GM19468 (cell line): ENCODE data around the gene ERN2.
"Not testable (repeated sequence)": the region's sequence is repeated elsewhere in the genome, so short reads cannot be mapped to it uniquely, and the experiment has no call there.

Experiments
- ATAC-seq: cut with Tn5 transposase; IDR thresholded peaks from one replicate; pipeline ENCODE4 v1.9.1; 2021; ENCODE audit warnings: mild to moderate bottlenecking, moderate library complexity, moderate number of reproducible peaks; ENCODE audit not compliant: unreplicated experiment; ENCODE audit errors: extremely low read depth

The ERN2 gene

DNA sequence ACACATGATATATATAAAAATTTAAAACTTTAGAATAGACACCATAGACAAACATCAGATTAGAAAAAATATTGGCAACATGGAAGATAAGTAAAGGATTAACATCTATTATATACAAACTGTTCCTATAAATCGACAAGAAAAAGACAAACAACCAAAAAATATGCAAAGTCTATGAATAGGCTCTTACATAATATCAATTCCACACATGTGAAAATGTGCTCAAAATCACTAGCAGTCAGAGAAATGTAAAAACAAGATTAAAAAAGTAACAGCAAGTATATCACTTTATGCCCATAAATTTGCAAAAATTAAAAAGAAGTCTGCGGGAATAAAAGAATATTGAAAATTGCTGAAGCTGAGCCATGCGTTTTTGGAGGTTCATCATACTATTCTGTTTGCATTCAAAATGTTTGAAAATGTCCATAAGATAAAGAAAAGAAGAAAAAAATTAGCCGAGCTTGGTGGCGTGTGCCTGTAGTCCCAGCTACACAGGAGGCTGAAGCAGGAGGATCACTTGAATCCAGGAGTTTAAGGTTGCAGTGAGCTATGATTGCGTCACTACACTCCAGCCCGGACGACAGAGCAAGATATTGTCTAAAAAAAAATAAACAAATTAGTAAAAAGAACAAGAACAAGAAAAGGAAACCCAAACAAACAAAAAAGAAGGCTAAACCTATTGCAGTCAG lies 11.2 kb upstream of the ERN2 start:
- no peak for ATAC-seq

- not testable (repeated sequence) for ATAC-seq
Measured at GRCh38 chr16:23722613-23723240, 9.7 kb upstream of the ERN2 start.

GRCh38 chr16:23716484-23716883 lies 3.5 kb upstream of the ERN2 start:
- ATAC-seq = no peak

DNA sequence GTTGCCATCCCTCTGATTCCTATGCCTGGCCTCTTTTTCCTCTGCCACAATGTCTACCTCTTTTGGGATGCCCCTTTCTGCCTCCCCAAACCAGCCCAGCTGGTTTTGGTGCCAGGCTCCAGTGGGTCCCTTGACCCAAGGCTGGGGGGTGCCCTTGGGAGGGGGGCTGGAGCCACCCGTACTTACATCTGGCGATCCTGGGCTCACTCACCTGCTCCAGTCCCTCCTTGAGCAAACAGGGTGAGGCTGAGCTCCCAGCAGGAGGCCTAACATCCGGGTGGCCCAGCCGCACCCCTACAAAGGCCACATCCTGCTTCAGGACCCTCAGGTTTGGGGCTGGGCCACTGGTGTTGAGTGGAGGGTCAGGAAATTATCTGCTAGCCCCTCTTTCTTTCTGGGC lies 1.2 kb downstream of the ERN2 start:
- ATAC-seq = no peak

DNA sequence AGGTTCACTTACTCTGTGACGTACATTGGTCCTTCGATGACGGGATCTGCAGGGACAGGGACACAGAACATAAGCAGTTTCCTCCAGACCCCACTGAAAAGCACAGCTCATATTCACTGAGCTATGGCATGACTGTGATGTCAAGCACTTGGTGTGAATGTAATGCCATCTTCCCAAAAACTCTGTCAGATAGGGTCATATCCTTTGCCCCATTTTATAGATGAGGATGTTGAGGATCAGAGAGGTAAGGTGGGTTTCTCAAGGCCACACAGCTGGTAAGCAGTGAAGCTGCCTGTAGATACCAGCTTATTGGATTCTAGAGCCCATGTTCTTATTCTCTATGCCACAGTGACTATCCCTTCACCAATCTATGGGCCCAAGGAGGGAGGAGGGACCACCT lies 2.5 kb downstream of the ERN2 start:
- no peak for ATAC-seq

- ATAC-seq = no peak
Measured at GRCh38 chr16:23710008-23710407, 3.0 kb downstream of the ERN2 start.

GRCh38 chr16:23709536-23709935 lies 3.5 kb downstream of the ERN2 start:
- ATAC-seq = no peak

DNA sequence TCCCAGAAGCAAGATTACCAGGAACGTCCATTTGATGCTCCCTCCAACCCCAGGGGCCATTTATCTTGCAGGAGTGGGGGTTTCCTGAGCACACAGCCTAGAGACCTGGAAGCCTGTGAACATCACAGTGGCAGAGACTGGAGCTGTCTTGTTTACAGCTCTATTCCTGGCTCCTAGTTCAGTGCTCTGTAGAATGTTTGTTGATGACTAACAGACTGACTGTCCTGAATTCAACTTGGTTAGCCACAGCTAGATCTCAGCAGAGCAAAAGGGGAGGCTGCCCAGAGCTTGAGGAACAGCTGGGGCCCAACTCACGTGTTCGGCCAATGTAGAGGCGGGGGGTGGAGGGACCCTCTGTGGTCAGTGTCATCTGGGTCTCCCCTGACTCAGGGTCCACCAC lies 6.6 kb downstream of the ERN2 start:
- no peak for ATAC-seq

- ATAC-seq = no peak
Measured at GRCh38 chr16:23705517-23705902, 7.5 kb downstream of the ERN2 start.

DNA sequence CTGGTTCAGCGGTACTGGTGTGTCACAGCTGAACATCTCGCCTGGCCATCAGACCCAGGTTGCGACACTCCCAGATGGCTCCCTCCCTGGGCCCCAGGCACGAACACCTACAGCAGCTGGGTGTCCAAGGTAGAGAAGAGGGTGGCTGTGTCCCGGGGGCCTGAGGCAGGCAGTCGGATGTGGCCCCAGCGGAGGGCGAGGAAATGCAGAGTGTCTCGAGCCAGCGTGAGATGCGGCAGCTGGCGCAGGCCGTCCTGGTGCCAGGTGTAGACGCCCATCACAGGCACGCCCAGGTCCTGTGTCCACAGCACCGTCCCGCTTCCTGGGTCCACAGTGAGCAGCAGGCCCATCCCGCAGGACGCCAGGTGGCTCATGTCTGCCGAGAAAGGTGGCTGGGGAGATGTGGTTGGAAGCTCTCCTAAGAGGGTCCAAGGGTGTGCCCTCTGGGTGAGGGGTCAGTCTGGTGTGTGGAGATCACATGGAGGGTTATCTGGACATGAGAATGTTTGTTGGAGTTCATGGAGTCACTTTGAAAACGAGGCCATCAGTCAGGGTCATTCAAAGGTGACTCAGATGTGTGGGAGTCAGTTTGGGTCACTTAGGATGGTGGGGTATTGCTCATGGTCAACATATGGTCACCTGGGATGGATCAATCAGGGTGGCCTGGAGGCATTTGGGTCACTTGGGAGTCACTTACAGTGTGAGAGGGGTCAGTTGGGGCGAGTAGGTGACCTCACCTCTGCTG lies 8.1 kb downstream of the ERN2 start:
- ATAC-seq = no peak

DNA sequence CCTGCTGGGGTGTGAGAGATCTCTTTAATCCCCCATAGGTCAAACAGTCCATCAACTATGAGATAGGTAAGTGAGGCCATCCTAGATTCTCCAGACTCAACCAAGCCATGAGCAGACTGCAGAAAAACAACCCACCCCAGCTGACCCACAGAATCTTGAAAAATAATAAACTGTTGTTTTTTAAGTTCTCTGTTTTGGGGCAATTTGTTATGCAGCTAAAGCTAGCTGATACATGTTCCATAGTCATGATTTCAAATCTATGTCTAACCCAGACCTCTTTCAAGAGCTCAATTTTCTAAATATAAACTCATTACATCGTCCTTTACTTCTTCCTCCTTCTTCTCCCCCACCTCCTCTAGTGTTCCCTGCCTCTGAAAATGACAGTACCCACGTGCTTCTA lies 10.1 kb downstream of the ERN2 start:
- no peak for ATAC-seq

GRCh38 chr16:23701045-23701444 lies 12.0 kb downstream of the ERN2 start:
- no peak for ATAC-seq

GRCh38 chr16:23700509-23700908 lies 12.5 kb downstream of the ERN2 start:
- no peak for ATAC-seq

DNA sequence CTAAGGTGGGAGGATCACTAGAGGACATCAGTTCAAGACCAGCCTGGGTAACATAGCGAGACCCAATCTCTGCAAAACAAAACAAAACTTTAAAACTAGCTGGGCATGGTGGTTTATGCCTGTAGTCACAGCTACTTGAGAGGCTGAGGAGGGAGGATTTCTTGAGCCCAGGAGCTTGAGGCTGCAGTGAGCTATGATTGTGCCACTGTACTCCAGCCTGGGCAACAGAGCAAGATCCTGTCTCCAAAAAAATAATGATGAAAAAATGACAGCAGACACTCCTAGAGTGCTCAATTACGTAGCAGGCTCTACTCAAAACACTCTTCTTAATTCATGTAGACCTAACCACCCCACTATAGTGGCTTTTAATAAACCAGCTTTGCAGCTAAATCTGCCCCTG lies 12.9 kb downstream of the ERN2 start:
- no peak for ATAC-seq

GRCh38 chr16:23699100-23699499 lies 13.9 kb downstream of the ERN2 start:
- ATAC-seq = no peak

DNA sequence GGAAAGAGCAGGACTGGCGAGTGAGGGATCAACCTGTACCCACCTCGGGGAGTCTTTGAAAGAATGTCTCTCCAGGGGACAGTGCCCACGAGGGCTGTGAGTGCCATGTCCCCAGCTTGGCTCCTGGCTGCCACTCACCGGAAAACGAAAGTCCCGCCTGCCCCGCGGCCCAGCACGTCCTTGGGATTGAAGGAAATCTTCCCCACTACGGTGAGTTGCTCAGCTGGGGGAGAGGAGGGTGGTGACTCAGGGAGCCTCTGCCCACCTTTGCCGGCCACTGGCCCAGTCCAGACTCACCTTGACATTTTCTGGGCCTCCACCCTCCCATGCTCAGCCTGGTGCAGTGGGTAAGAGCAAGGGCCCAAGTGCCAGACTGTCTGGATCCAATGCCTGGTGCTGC lies 17.3 kb downstream of the ERN2 start:
- no peak for ATAC-seq

DNA sequence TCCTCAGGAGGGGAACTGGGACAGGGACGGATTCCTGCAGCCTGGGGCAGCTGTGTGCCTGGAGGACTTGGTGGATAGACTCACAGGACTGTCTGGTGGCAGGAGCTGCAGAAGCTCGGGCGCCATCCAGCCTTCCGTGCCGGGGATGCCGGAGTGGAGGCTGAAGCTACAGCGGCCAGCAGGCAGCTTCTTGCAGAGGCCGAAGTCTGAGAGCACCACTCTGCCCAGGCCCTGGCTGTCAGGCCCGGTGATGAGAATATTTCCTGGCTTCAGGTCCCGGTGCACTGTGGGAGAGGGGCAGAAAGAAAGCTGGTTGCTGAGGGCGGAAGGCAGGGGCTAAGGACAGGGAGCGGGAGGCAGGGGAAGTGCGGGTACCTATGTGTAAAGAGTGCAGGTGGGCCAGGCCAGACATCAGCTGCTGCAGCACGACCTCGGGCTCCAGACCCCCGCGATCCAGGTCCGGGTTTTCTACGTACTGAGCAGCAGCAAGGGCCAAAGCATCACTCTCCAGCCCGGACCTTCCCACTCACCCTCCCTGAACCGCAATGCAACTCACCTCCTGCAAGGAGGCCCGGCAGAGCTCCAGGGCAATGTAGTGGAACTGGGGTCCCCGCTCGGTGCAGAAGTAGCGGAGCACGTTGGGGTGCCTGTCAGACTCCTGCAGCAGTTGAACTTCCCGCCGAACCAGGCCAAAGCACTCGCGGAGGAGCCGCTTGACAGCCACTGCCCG lies 18.2 kb downstream of the ERN2 start:
- ATAC-seq = no peak

- ATAC-seq = no peak
Measured at GRCh38 chr16:23694265-23694643, 18.8 kb downstream of the ERN2 start.

- no peak for ATAC-seq
Measured at GRCh38 chr16:23692190-23692837, 20.7 kb downstream of the ERN2 start.

GRCh38 chr16:23691483-23692189 lies 21.4 kb downstream of the ERN2 start:
- ATAC-seq = no peak
